DOHH2 (cell line): ENCODE results near the gene TRIM15.

Experiments
- EZH2phosphoT487 ChIP-seq: fragments of 200-600 bp; sonication (generic); IDR thresholded peaks from 2 replicates; pipeline ENCODE4 v1.6.1; 2017; ENCODE audit warnings: borderline replicate concordance, mild to moderate bottlenecking, antibody characterized with exemption, low read length, moderate library complexity, mixed read lengths
- TF ChIP-seq, protein P1 (sequence below): fragments of 200-600 bp; sonication (generic); IDR thresholded peaks from one replicate; pipeline ENCODE4 v1.5.1; 2014; ENCODE audit warnings: antibody characterized with exemption, mild to moderate bottlenecking, low read depth, low read length; ENCODE audit not compliant: poor library complexity, severe bottlenecking

DNA sequence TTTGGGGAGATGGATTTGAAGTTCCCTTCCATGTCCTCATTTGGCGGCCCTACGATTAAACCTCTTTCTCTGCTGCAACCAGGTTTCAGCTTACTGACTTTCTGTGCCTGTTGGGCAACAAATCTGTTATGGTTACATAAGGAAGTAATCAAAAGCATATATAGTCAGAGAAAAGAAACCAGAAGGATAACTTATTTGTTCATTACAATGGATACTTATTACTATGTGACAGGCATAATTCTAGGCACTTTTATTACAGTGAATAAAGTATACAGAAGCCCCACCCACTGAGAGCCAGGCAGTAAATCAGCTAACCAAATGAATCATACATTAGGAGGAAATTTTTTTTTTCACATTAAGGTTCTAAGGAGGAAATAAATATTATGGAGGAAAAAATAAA, 40.8 kb upstream of the TRIM15 start:
- TF ChIP-seq, protein P1, sequence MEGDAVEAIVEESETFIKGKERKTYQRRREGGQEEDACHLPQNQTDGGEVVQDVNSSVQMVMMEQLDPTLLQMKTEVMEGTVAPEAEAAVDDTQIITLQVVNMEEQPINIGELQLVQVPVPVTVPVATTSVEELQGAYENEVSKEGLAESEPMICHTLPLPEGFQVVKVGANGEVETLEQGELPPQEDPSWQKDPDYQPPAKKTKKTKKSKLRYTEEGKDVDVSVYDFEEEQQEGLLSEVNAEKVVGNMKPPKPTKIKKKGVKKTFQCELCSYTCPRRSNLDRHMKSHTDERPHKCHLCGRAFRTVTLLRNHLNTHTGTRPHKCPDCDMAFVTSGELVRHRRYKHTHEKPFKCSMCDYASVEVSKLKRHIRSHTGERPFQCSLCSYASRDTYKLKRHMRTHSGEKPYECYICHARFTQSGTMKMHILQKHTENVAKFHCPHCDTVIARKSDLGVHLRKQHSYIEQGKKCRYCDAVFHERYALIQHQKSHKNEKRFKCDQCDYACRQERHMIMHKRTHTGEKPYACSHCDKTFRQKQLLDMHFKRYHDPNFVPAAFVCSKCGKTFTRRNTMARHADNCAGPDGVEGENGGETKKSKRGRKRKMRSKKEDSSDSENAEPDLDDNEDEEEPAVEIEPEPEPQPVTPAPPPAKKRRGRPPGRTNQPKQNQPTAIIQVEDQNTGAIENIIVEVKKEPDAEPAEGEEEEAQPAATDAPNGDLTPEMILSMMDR, result no peak
- TF ChIP-seq EZH2phosphoT487, result no peak
